ENCODE results near the gene IPCEF1.
"Not testable (repeated sequence)": the region's sequence is repeated elsewhere in the genome, so short reads cannot be mapped to it uniquely, and the experiment has no call there.

The IPCEF1 gene

GRCh38 chr6:154319231-154319858 is 37.3 kb downstream of the IPCEF1 start:
- peak; percentile 90 for DNase-seq (ENCODE audit: extremely low read depth, low read depth)
- TF ChIP-seq CTCF (IDR thresholded peaks at IDR 0.05; ENCODE audit: low read depth, low read length): no peak

GRCh38 chr6:154318721-154319120 is 37.9 kb downstream of the IPCEF1 start:
- DNase-seq (ENCODE audit: extremely low read depth, low read depth): peak; percentile 49
- TF ChIP-seq CTCF (IDR thresholded peaks at IDR 0.05; ENCODE audit: low read depth, low read length): no peak

- no peak for TF ChIP-seq CTCF (IDR thresholded peaks at IDR 0.05; ENCODE audit: low read depth, low read length)
- no peak for DNase-seq (ENCODE audit: extremely low read depth, low read depth)
Measured at GRCh38 chr6:154316131-154316530, 40.5 kb downstream of the IPCEF1 start.

- no peak for TF ChIP-seq CTCF (IDR thresholded peaks at IDR 0.05; ENCODE audit: low read depth, low read length)
- DNase-seq (ENCODE audit: extremely low read depth, low read depth): peak; percentile 37
Measured at GRCh38 chr6:154314084-154314483, 42.5 kb downstream of the IPCEF1 start.

GRCh38 chr6:154308986-154309385 is 47.6 kb downstream of the IPCEF1 start:
- no peak for DNase-seq (ENCODE audit: extremely low read depth, low read depth)
- no peak for TF ChIP-seq CTCF (IDR thresholded peaks at IDR 0.05; ENCODE audit: low read depth, low read length)

GRCh38 chr6:154307696-154308425 is 48.7 kb downstream of the IPCEF1 start:
- DNase-seq (ENCODE audit: extremely low read depth, low read depth): no peak
- TF ChIP-seq CTCF (IDR thresholded peaks at IDR 0.05; ENCODE audit: low read depth, low read length): no peak

GRCh38 chr6:154307147-154307546 is 49.5 kb downstream of the IPCEF1 start:
- not testable (repeated sequence) for DNase-seq (ENCODE audit: extremely low read depth, low read depth)
